Smooth muscle cell (in vitro differentiated cells): ENCODE data around the gene ZNF536. TPM values are rescaled to one million over a fixed set of nuclear protein-coding genes. Genes with fewer than 3 reads are reported as not detected.

ENCODE experiments used
- DNase-seq: peaks from one replicate; lab custom pipeline; 2025; ENCODE audit not compliant: unreplicated experiment; lab: John Stamatoyannopoulos, UW
- H2AFZ ChIP-seq: fragments of 200-600 bp; sonication (generic); 2 replicates; pipeline ENCODE4 v1.6.0; 2016; ENCODE audit warnings: antibody characterized with exemption, low read depth, mild to moderate bottlenecking
- H3F3A ChIP-seq: fragments of 200-600 bp; sonication (generic); 2 replicates; pipeline ENCODE4 v1.6.0; 2017; ENCODE audit warnings: antibody characterized with exemption, low read depth
- H3K27ac ChIP-seq: fragments of 200-600 bp; sonication (generic); 2 replicates; pipeline ENCODE4 v1.5.1; 2016; ENCODE audit warnings: low read depth, mild to moderate bottlenecking
- H3K27me3 ChIP-seq: fragments of 200-600 bp; sonication (generic); 2 replicates; pipeline ENCODE4 v1.6.1; 2016; ENCODE audit warnings: low read depth, mild to moderate bottlenecking
- H3K36me3 ChIP-seq: fragments of 200-600 bp; sonication (generic); 2 replicates; pipeline ENCODE4 v1.5.1; 2016; ENCODE audit warnings: low read depth
- H3K4me1 ChIP-seq: fragments of 200-600 bp; sonication (generic); 2 replicates; pipeline ENCODE4 v1.5.1; 2016; ENCODE audit warnings: low read depth
- H3K4me2 ChIP-seq: fragments of 200-600 bp; sonication (generic); 2 replicates; pipeline ENCODE4 v1.6.0; 2016; ENCODE audit warnings: mild to moderate bottlenecking
- H3K4me3 ChIP-seq: fragments of 200-600 bp; sonication (generic); 2 replicates; pipeline ENCODE4 v1.5.1; 2016; ENCODE audit warnings: mild to moderate bottlenecking
- H3K79me2 ChIP-seq: fragments of 200-600 bp; sonication (generic); 2 replicates; pipeline ENCODE4 v1.6.0; 2016; ENCODE audit warnings: low read depth, mild to moderate bottlenecking
- H3K9ac ChIP-seq: fragments of 200-600 bp; sonication (generic); 2 replicates; pipeline ENCODE4 v1.6.0; 2016; ENCODE audit warnings: low read depth
- H3K9me3 ChIP-seq: fragments of 200-600 bp; sonication (generic); replicated peaks from 2 replicates; pipeline ENCODE4 v1.5.1; 2016; ENCODE audit warnings: low read depth
- H4K20me1 ChIP-seq: fragments of 200-600 bp; sonication (generic); 2 replicates; pipeline ENCODE4 v1.6.0; 2016; ENCODE audit warnings: low read depth
- WGBS: methylation state at CpG from one replicate; pipeline ENCODE4 v1.1.7; 2016; ENCODE audit warnings: low lambda C conversion rate; 5-methylcytosine and 5-hydroxymethylcytosine counted together
- polyA plus RNA-seq: library from polyadenylated mRNA; unstranded; fragments of >200 nt; fragmentation: Nextera tagmentation; extraction: Ambion mirVana; gene quantifications from 2 replicates; pipeline ENCODE4 v1.2.1, GENCODE V29; 2016
- total RNA-seq: library from RNA; depleted of rRNA; stranded (reverse); fragments of >200 nt; gene quantifications from 2 replicates; pipeline ENCODE4 v1.2.3, GENCODE V29; 2014
- TF ChIP-seq, protein P1 (sequence below): fragments of 200-600 bp; sonication (generic); IDR thresholded peaks from 2 replicates; pipeline ENCODE4 v1.5.1; 2017; ENCODE audit warnings: borderline replicate concordance, mild to moderate bottlenecking, antibody characterized with exemption; ENCODE audit not compliant: insufficient read depth, poor library complexity, severe bottlenecking

The ZNF536 gene
- total and polyA plus RNA-seq, 2 experiments from 2014 or later = not detected

GRCh38 chr19:30390356-30390988, 18.3 kb downstream of the ZNF536 start:
- TF ChIP-seq, protein P1, sequence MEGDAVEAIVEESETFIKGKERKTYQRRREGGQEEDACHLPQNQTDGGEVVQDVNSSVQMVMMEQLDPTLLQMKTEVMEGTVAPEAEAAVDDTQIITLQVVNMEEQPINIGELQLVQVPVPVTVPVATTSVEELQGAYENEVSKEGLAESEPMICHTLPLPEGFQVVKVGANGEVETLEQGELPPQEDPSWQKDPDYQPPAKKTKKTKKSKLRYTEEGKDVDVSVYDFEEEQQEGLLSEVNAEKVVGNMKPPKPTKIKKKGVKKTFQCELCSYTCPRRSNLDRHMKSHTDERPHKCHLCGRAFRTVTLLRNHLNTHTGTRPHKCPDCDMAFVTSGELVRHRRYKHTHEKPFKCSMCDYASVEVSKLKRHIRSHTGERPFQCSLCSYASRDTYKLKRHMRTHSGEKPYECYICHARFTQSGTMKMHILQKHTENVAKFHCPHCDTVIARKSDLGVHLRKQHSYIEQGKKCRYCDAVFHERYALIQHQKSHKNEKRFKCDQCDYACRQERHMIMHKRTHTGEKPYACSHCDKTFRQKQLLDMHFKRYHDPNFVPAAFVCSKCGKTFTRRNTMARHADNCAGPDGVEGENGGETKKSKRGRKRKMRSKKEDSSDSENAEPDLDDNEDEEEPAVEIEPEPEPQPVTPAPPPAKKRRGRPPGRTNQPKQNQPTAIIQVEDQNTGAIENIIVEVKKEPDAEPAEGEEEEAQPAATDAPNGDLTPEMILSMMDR = no peak
- 92% methylated on average over 9 of the region's 9 CpGs for WGBS
- Histone ChIP-seq H3K27me3 (peaks cover 86% of the 10 kb centered on the region), H3K4me1 (peaks cover 6% of the 10 kb centered on the region), H3K4me2 (no peak overlapping the region), H3K9me3 (no peaks in the 10 kb centered on the region), H3F3A (peaks cover 3% of the 10 kb centered on the region), H3K36me3 (no peaks in the 10 kb centered on the region), H3K27ac (no peak overlapping the region), H2AFZ (no peak overlapping the region), H4K20me1 (no peaks in the 10 kb centered on the region), H3K4me3 (no peak overlapping the region), H3K79me2 (no peaks in the 10 kb centered on the region), H3K9ac (no peak overlapping the region)
- DNase-seq = no peak

- Histone ChIP-seq H2AFZ (no peak overlapping the region), H3K9me3 (no peaks in the 10 kb centered on the region), H3K27ac (no peak overlapping the region), H4K20me1 (no peaks in the 10 kb centered on the region), H3K4me3 (no peak overlapping the region), H3K79me2 (no peaks in the 10 kb centered on the region), H3K4me1 (peaks cover 6% of the 10 kb centered on the region), H3K27me3 (peaks cover 86% of the 10 kb centered on the region), H3K36me3 (no peaks in the 10 kb centered on the region), H3F3A (peaks cover 3% of the 10 kb centered on the region), H3K9ac (no peak overlapping the region), H3K4me2 (no peak overlapping the region)
- TF ChIP-seq, protein P1 = no peak
- no peak for DNase-seq
- 88% methylated on average over 5 of the region's 5 CpGs for WGBS
Observed at GRCh38 chr19:30391052-30391451, 18.9 kb downstream of the ZNF536 start.

DNA sequence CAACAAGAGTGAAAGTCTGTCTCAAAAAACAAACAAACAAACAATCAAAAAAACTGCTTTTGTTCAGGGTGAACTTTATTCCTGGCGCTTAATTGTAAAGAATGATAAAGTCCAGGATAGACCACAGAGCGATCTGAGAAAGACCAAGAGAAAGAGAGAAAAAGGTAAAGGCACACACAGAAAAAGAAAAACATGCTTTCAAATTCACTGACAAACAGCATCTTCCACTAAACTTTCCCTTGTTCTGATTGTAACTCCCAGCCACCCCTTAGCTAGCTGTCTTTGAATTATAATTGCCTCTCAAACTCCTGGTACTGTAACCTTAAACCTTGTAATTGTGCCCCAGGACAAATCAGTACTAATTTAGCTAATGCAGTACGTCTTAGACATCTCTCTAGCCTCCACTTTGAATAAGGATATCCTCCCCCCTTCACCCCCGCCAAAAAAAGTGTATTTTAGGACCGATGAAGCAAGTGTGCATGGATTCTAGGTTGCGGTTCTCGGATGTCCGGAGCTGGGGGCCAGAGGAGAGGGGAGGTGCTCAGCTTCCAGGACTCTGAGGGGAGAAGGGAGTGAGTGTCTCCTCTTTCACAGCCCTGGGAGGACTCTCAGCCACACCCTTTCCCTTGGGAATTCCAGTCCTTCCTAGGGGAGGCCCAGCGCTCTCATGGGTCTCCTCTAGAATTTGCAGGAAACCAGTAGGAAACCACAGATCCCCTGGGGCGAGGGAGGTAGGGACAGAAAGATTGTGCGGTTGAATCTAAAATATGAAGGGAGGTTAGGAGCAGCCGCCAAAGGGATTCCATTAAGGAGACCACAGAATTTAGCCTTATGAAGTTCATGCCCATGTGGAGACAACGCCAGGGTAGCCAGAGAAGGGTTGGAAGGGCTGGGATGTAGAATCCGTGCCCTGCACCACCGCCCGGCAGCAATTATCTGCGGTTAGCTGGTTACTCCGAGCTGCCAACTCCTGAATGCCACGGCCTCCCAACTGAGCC, 19.7 kb downstream of the ZNF536 start:
- no peak overlapping the region for H2AFZ ChIP-seq
- peaks cover 6% of the 10 kb centered on the region for H3K4me1 ChIP-seq
- no peaks in the 10 kb centered on the region for H3K36me3 ChIP-seq
- H3K79me2 ChIP-seq = no peaks in the 10 kb centered on the region
- H3K9me3 ChIP-seq = no peaks in the 10 kb centered on the region
- no peak overlapping the region for H3K27ac ChIP-seq
- H3F3A ChIP-seq = peaks cover 3% of the 10 kb centered on the region
- no peak overlapping the region for H3K9ac ChIP-seq
- DNase-seq = no peak
- no peak overlapping the region for H3K4me3 ChIP-seq
- WGBS = 43% methylated on average over 19 of the region's 19 CpGs
- no peaks in the 10 kb centered on the region for H4K20me1 ChIP-seq
- peak overlapping the region; percentile 6 for H3K4me2 ChIP-seq
- peaks cover 83% of the 10 kb centered on the region for H3K27me3 ChIP-seq
- TF ChIP-seq, protein P1 = no peak
